OCI-LY1 (cell line): ENCODE results near the gene RBMS3.

Experiments used
- H2AFZ ChIP-seq: fragments of 200-600 bp; sonication (generic), shearing (Covaris generic); 2 replicates; pipeline ENCODE4 v1.6.0; 2014; ENCODE audit warnings: antibody characterized with exemption, mild to moderate bottlenecking, low read length
- H3F3A ChIP-seq: fragments of 200-600 bp; sonication (generic), shearing (Covaris generic); 2 replicates; pipeline ENCODE4 v1.6.0; 2014; ENCODE audit warnings: mild to moderate bottlenecking, antibody characterized with exemption, low read length, moderate library complexity; ENCODE audit not compliant: insufficient read depth
- H3K27ac ChIP-seq: fragments of 200-600 bp; sonication (generic); 2 replicates; pipeline ENCODE4 v1.5.1; 2014; ENCODE audit warnings: low read length, mixed run types, mild to moderate bottlenecking, low read depth; ENCODE audit not compliant: poor library complexity, severe bottlenecking
- H3K27me3 ChIP-seq: fragments of 200-600 bp; sonication (generic); 2 replicates; pipeline ENCODE4 v1.6.0; 2014; ENCODE audit warnings: antibody characterized with exemption, mild to moderate bottlenecking, low read length, moderate library complexity; ENCODE audit not compliant: insufficient read depth
- H3K36me3 ChIP-seq: fragments of 200-600 bp; sonication (generic); 2 replicates; pipeline ENCODE4 v1.6.1; 2014; ENCODE audit warnings: mild to moderate bottlenecking, antibody characterized with exemption, low read length, moderate library complexity, mixed read lengths; ENCODE audit not compliant: insufficient read depth
- H3K4me1 ChIP-seq: fragments of 200-600 bp; sonication (generic); 2 replicates; pipeline ENCODE4 v1.5.1; 2014; ENCODE audit warnings: mild to moderate bottlenecking, low read length, moderate library complexity; ENCODE audit not compliant: insufficient read depth, severe bottlenecking
- H3K4me2 ChIP-seq: fragments of 200-600 bp; sonication (generic), shearing (Covaris generic); 2 replicates; pipeline ENCODE4 v1.6.1; 2014; ENCODE audit warnings: low read length
- H3K4me3 ChIP-seq: fragments of 200-600 bp; sonication (generic); 2 replicates; pipeline ENCODE4 v1.5.1; 2014; ENCODE audit warnings: low read length, low read depth, mild to moderate bottlenecking, mixed read lengths; ENCODE audit not compliant: poor library complexity, severe bottlenecking
- H3K79me2 ChIP-seq: fragments of 200-600 bp; shearing (Covaris generic); 2 replicates; pipeline ENCODE4 v1.6.1; 2016; ENCODE audit warnings: mixed run types, low read length, mixed read lengths; ENCODE audit not compliant: insufficient read depth
- H3K9ac ChIP-seq: fragments of 200-600 bp; sonication (generic), shearing (Covaris generic); 2 replicates; pipeline ENCODE4 v1.6.1; 2014; ENCODE audit warnings: mild to moderate bottlenecking, low read length, mixed read lengths
- H3K9me2 ChIP-seq: fragments of 200-600 bp; sonication (generic), shearing (Covaris generic); 2 replicates; pipeline ENCODE4 v1.6.1; 2014; ENCODE audit warnings: low read depth, mild to moderate bottlenecking, low read length, mixed read lengths
- H3K9me3 ChIP-seq: fragments of 200-600 bp; shearing (Covaris generic); 2 replicates; pipeline ENCODE4 v1.6.1; 2014; ENCODE audit warnings: low read length, mixed read lengths
- H4K20me1 ChIP-seq: fragments of 200-600 bp; sonication (generic), shearing (Covaris generic); 2 replicates; pipeline ENCODE4 v1.6.0; 2016; ENCODE audit warnings: mild to moderate bottlenecking, low read length; ENCODE audit not compliant: insufficient read depth
- EZH2 ChIP-seq: fragments of 200-600 bp; sonication (generic), shearing (Covaris generic); IDR thresholded peaks from 2 replicates; pipeline ENCODE4 v1.8.0; 2017; ENCODE audit warnings: borderline replicate concordance, mixed run types, mild to moderate bottlenecking, antibody characterized with exemption, low read length, moderate library complexity, mixed read lengths
- TF ChIP-seq, protein P1 (sequence below): fragments of 200-600 bp; sonication (generic), shearing (Covaris generic); IDR thresholded peaks from 2 replicates; pipeline ENCODE4 v1.5.1; 2017; ENCODE audit warnings: mild to moderate bottlenecking, antibody characterized with exemption, low read length, moderate library complexity, mixed read lengths

RBMS3 gene

DNA sequence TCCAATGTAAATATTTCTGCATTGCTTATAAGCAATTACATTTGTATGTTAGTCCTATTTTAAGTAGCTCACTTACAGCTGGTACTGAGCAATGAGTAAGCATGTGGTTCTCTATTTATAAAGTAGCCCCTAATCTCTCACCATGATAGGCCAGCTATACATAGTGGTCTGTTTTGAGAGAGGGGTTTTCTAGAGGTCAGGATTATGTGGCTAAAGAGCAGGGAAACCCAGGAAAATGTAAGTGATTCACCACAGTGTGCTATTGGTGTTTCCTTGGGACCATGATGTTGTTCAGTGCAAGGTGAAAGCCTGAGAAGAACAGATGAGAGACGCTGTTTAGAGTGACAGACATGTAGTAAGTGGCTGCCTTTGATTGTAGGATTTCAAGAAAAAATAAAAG lies 26.4 kb downstream of the RBMS3 start:
- peaks cover 33% of the 10 kb centered on the region for H3K79me2 ChIP-seq

DNA sequence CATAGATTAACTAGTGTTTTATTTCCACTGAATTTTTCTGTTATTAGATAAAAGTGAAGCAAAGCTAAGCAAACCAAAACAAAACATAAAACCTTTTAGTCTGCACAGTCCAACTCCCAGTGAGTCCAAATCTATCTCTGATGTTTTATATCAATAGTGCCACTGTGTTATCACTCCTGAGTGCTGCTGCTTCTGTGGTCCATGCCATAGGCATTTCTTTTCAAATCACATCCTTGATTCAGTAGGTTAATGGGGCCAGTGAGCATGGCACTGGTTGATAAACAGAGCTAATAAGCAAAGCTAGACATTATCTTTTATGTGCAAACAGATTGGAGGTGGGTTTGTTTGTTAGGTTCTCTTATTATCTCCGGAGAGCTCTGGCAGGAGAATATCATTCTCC lies 30.0 kb downstream of the RBMS3 start:
- Histone ChIP-seq H3K79me2 (peaks cover 67% of the 10 kb centered on the region), H3F3A (no peaks in the 10 kb centered on the region), H3K4me1 (peaks cover 99% of the 10 kb centered on the region), H3K9me3 (no peaks in the 10 kb centered on the region), H3K27ac (peak overlapping the region; percentile 55), H3K27me3 (no peaks in the 10 kb centered on the region), H3K4me2 (peak overlapping the region; percentile 56; the same call in 1 of the 2 replicates), H2AFZ (no peak overlapping the region), H4K20me1 (no peaks in the 10 kb centered on the region), H3K4me3 (peak overlapping the region; percentile 6), H3K9me2 (no peaks in the 10 kb centered on the region), H3K36me3 (no peaks in the 10 kb centered on the region), H3K9ac (no peak overlapping the region)
- TF ChIP-seq, protein P1, sequence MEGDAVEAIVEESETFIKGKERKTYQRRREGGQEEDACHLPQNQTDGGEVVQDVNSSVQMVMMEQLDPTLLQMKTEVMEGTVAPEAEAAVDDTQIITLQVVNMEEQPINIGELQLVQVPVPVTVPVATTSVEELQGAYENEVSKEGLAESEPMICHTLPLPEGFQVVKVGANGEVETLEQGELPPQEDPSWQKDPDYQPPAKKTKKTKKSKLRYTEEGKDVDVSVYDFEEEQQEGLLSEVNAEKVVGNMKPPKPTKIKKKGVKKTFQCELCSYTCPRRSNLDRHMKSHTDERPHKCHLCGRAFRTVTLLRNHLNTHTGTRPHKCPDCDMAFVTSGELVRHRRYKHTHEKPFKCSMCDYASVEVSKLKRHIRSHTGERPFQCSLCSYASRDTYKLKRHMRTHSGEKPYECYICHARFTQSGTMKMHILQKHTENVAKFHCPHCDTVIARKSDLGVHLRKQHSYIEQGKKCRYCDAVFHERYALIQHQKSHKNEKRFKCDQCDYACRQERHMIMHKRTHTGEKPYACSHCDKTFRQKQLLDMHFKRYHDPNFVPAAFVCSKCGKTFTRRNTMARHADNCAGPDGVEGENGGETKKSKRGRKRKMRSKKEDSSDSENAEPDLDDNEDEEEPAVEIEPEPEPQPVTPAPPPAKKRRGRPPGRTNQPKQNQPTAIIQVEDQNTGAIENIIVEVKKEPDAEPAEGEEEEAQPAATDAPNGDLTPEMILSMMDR, result no peak
- TF ChIP-seq EZH2, result no peak

More for the DNA sequence above, 26.4 kb downstream of the RBMS3 start:
- peaks cover 25% of the 10 kb centered on the region for H3K36me3 ChIP-seq
- no peak overlapping the region for H2AFZ ChIP-seq
- H3K27ac ChIP-seq, result peak overlapping the region; percentile 60
- no peak overlapping the region for H3K9ac ChIP-seq
- no peaks in the 10 kb centered on the region for H4K20me1 ChIP-seq
- H3K9me2 ChIP-seq, result no peaks in the 10 kb centered on the region
- peaks cover 2% of the 10 kb centered on the region; the same call in 1 of the 2 replicates for H3K9me3 ChIP-seq
- peak overlapping the region; percentile 9; the same call in 1 of the 2 replicates for H3K4me2 ChIP-seq
- no peaks in the 10 kb centered on the region for H3F3A ChIP-seq
- no peak overlapping the region for H3K4me3 ChIP-seq
- H3K27me3 ChIP-seq, result no peaks in the 10 kb centered on the region
- H3K4me1 ChIP-seq, result peaks cover 75% of the 10 kb centered on the region
- TF ChIP-seq, protein P1, result no peak
- no peak for TF ChIP-seq EZH2

DNA sequence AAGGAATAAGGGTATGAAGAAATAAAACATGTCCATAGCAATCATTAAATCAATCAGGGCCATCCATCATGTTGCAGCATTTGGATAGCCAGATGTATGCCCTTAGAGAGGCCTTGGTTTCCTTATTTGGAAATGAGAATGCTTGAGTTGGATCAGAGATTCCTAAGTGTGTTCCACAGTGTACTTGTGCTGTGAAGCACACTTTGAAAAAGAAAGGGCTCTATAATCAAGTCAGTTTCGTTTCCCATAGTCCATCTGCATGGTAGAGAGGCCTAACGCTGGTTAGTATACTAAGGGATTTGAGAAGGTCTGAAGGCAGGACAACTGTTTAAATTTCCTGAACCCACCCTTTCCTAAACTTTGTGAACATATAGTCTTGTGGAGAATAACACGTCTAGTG lies 30.9 kb downstream of the RBMS3 start:
- Histone ChIP-seq H2AFZ (no peak overlapping the region), H3K27ac (peak overlapping the region; percentile 55), H3K36me3 (no peaks in the 10 kb centered on the region), H3K4me2 (peak overlapping the region; percentile 56), H3K27me3 (no peaks in the 10 kb centered on the region), H3F3A (no peaks in the 10 kb centered on the region), H3K4me1 (peaks cover 99% of the 10 kb centered on the region), H4K20me1 (no peaks in the 10 kb centered on the region), H3K9ac (peak overlapping the region; percentile 28; the same call in 1 of the 2 replicates), H3K9me2 (no peaks in the 10 kb centered on the region), H3K9me3 (no peaks in the 10 kb centered on the region), H3K79me2 (peaks cover 76% of the 10 kb centered on the region), H3K4me3 (peak overlapping the region; percentile 21)
- TF ChIP-seq EZH2, result no peak
- TF ChIP-seq, protein P1, result no peak
